LNCAP (cell line): Measurements from ENCODE around the gene DNAJC7.

Experiments
- TF ChIP-seq, protein P1 (sequence below): fragments of 450-650 bp; IDR thresholded peaks from 2 replicates; pipeline ENCODE4 v1.5.1; 2017; ENCODE audit warnings: mild to moderate bottlenecking

DNAJC7 gene

DNA sequence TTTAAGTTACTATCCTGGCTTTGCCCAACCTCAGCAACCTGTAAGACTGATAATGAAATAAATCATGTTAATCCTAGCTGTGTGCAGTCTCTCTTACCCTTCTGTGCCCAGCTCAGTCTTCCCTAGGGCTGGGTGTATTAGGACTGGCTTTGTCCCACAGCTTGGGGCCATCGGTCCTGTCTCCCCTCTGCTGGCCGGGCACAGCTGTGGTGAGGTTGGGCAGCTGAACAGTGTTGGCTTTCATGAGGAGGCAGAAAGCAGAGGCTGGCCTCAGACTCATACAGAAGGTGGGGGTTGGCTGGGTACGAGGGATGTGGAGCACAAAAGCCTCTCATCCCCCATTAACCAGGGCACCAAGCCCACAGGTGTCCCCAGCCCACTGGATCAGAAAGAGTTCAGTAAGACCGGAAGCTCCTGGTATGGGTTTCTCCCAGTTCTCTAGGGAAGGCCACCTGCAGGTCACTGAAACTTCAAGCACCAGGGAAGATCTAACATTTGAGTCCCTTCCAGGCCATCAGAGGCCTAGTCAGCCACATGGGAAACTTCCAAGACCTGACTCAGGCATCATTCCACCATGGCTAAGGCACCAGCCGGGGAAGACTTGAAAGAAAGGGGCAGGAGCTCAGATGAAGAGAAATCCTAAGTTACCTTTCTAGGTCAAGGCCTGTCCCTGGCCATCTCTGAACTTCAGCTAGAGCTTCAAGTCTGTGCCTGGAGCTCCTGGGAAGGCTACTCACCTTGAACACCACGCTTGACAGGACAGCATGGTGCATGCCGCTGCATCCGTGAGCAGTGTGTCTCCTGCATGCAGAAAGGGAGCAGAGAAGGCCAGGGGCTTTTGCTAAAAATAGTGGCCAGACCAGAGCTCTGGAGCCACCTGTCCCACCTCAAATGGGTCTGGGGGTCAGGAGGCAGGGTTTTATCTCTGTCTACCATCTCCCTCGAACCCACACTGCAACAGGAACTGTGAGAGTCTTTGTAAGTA is 41.8 kb downstream of the DNAJC7 start:
- TF ChIP-seq, protein P1, sequence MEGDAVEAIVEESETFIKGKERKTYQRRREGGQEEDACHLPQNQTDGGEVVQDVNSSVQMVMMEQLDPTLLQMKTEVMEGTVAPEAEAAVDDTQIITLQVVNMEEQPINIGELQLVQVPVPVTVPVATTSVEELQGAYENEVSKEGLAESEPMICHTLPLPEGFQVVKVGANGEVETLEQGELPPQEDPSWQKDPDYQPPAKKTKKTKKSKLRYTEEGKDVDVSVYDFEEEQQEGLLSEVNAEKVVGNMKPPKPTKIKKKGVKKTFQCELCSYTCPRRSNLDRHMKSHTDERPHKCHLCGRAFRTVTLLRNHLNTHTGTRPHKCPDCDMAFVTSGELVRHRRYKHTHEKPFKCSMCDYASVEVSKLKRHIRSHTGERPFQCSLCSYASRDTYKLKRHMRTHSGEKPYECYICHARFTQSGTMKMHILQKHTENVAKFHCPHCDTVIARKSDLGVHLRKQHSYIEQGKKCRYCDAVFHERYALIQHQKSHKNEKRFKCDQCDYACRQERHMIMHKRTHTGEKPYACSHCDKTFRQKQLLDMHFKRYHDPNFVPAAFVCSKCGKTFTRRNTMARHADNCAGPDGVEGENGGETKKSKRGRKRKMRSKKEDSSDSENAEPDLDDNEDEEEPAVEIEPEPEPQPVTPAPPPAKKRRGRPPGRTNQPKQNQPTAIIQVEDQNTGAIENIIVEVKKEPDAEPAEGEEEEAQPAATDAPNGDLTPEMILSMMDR, result no peak

DNA sequence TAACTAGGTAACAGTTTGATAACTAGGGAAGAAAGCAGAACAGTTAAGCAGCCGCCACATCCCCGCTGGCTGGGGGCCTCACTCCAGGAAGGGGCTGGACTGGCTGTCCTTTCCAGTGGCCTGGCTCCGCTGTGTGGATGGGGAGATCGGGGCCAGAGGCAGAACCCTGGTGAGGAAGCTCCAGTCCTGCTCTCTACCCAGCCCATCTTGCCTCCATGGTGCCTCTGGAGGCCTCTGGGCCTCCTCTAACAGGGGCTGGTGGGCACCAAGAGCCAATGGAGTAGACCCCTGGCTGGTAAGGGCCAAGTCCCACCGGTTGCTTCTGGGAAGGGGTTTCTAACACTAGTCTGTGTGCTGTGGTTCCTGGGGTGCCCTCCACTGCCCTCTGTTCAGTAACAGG is 42.6 kb downstream of the DNAJC7 start:
- TF ChIP-seq, protein P1, result no peak

DNA sequence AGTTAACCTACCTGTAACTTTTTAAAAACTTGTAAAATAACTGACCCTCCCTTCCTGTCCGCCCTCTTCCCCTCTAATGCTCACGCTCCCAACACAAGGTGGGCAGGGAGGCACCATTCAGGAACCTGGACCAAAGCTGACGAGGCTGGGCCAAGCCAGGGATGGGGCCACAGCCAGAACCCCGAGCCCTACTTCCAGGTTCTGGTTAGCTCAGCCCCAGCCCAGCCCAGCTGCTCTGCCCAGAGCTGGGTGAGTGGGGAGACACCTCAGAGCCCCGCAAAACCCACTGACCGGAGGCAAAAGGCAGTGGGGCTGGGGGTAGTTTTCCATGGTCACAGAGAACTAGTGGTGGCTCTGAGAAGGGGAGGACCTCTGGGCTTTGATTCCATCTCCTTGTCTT is 43.2 kb downstream of the DNAJC7 start:
- TF ChIP-seq, protein P1, result no peak

DNA sequence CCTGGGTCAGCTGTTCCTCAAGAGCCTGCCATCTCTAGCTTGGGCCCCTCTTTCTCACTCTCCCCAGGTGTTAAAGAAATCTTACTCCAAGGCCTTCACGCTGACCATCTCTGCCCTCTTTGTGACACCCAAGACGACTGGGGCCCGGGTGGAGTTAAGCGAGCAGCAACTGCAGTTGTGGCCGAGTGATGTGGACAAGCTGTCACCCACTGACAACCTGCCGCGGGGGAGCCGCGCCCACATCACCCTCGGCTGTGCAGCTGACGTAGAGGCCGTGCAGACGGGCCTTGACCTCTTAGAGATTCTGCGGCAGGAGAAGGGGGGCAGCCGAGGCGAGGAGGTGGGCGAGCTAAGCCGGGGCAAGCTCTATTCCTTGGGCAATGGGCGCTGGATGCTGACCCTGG is 43.8 kb downstream of the DNAJC7 start:
- TF ChIP-seq, protein P1, result no peak

- TF ChIP-seq, protein P1, result no peak
Observed at GRCh38 chr17:41972571-41973407, 44.5 kb downstream of the DNAJC7 start.

DNA sequence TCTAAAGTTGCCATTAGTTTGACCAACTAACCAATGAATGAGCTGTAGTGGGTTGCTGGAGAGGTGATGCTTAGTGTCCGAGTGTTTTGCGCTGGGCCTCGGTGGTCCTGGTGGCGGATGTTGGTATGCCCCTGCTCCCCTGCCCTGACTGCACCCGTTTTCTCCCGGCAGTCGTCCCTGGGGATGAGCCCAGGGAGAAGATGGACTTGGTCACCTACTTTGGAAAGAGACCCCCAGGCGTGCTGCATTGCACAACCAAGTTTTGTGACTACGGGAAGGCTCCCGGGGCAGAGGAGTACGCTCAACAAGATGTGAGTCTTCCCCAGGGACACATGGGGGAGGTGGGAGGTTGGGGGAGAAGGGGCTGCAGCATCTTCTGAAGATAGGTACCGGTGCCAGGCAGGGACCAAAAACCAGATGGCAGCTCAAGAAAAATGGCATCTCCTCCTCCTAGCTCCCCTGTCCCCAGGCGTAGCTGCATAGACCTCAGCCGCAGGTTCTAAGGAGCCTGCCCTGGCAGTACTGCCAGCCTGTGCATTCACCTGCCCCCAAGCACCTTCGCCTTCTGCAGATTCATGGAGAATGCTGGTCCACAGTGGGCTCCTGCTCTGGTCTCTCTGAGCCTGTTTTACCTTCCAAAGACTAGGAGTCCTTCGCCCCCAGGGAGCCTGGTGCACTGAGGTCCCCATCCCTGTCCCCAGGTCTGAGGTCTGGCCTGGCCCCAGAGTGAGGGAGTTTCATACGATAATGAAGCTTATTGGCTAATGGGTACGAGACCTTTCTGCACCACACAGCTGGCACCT is 45.3 kb downstream of the DNAJC7 start:
- TF ChIP-seq, protein P1, result no peak

- TF ChIP-seq, protein P1, result no peak
Observed at GRCh38 chr17:41970901-41971331, 46.3 kb downstream of the DNAJC7 start.
